BJ (cell line): ENCODE measurements around the gene GALNTL6. TPM values are rescaled to one million over a fixed set of nuclear protein-coding genes. Genes with fewer than 3 reads are reported as not detected.
"Not testable (repeated sequence)": the region's sequence is repeated elsewhere in the genome, so short reads cannot be mapped to it uniquely, and the experiment has no call there.

ENCODE experiments used
- CTCF ChIA-PET: fragments of 350-600 bp; formaldehyde crosslinking; extraction: SDS; loops from one replicate; lab custom pipeline; 2021; ENCODE audit warnings: antibody characterized with exemption, inconsistent platforms; lab: Yijun Ruan, JAX
- POLR2A ChIA-PET: fragments of 300-600 bp; sonication (Branson Sonifier 250); formaldehyde crosslinking; extraction: SDS; loops from one replicate; lab custom pipeline; 2021; ENCODE audit warnings: antibody characterized with exemption; lab: Charles Lee
- DNase-seq: peaks from one replicate; pipeline ENCODE4 v3.0.0-alpha.2; 2011; ENCODE audit warnings: low read depth
- H3K27me3 ChIP-seq: 2 replicates; pipeline ENCODE4 v1.6.0; 2011; ENCODE audit warnings: low read length; ENCODE audit not compliant: control insufficient read depth, insufficient read depth
- H3K36me3 ChIP-seq: 2 replicates; pipeline ENCODE4 v1.5.1; 2011; ENCODE audit warnings: low read length; ENCODE audit not compliant: control insufficient read depth, insufficient read depth
- H3K4me3 ChIP-seq: 2 replicates; pipeline ENCODE4 v1.5.1; 2011; ENCODE audit warnings: low read depth, mild to moderate bottlenecking, control low read depth, low read length
- CTCF ChIP-seq: IDR thresholded peaks from 2 replicates; pipeline ENCODE4 v1.5.1; 2011; ENCODE audit warnings: low read depth, mild to moderate bottlenecking, control low read depth, inconsistent platforms, low read length, moderate library complexity; ENCODE audit not compliant: insufficient read depth
- polyA plus RNA-seq: library from polyadenylated mRNA; depleted of rRNA; stranded (reverse); fragments of >200 nt; gene quantifications from 2 replicates; pipeline ENCODE4 v1.2.3, GENCODE V29; 2011

Gene GALNTL6
- polyA plus RNA-seq, 1 experiment: 0.02 TPM

DNA sequence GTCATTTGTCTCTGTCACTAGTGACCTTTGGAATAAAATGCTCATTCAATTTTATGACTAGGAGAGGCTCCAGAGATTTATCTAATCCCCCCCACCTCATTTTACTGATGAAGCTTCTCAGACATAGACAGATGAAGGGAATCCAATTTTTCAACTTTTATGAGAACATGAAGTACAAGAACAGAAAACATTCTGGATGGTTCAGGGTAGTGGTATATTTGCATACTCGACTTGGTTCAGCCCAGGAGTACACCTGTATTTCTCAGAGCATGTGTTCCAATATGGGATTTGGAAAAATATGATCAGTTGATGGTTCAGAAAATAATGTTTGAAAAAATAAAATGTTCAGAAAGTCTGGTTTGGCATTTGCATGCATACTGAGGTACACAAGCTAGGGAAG, 1224.0 kb downstream of the GALNTL6 start:
- no peak overlapping the region for H3K4me3 ChIP-seq
- CTCF ChIA-PET: interaction anchor here (1.0 to 2.3 kb wide), 3 partner anchors 13 to 221 kb away, joined by 3 to 8 read pairs (median 6); no protein-coding TSS in a partner anchor

DNA sequence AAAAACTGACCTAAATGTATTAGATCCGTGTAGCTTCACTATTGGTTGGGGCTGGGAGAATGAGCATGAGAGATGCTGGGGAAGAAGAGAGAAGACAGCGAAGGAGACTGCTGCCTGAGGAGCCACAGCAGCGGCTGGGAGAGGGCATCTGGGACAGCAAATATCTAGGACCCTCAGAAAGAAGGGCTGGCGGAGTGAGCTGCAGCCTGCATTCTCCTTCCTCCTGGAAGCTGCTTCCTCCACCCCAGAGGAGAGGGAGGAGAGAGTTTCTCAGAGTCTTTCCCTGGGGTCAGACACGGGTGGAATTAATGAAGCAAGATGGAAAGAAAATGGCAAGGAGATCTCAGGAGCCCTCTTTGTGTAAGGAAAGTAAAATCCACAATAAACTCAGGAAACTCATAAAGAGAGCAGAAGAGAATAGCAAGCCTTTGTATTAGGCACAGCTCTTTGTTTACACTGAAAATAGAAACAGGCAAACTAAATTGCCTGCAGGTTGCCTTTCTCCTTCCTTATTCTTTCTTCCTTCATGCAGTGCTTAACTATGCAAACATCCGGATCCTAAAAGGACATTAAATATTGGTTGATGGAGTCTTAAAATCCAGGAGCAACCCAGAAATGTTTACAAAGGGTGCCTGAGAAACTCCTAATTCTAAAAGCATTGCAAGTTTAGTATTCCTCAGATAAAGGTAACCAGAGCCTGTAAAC, 1225.1 kb downstream of the GALNTL6 start:
- CTCF ChIA-PET: interaction anchor here (1.3 to 2.3 kb wide), 4 partner anchors 11 to 219 kb away, joined by 5 to 6 read pairs (median 6); no protein-coding TSS in a partner anchor
- no peaks in the 10 kb centered on the region for H3K36me3 ChIP-seq
- H3K4me3 ChIP-seq: no peak overlapping the region
- DNase-seq: no peak
- POLR2A ChIA-PET: no interaction called here
- TF ChIP-seq CTCF: no peak
- no peaks in the 10 kb centered on the region; the same call in 1 of the 2 replicates for H3K27me3 ChIP-seq

More for the DNA sequence above, 1224.0 kb downstream of the GALNTL6 start:
- TF ChIP-seq CTCF: no peak
- DNase-seq: no peak
- H3K27me3 ChIP-seq: no peaks in the 10 kb centered on the region; the same call in 1 of the 2 replicates
- no peaks in the 10 kb centered on the region for H3K36me3 ChIP-seq
- POLR2A ChIA-PET: no interaction called here

DNA sequence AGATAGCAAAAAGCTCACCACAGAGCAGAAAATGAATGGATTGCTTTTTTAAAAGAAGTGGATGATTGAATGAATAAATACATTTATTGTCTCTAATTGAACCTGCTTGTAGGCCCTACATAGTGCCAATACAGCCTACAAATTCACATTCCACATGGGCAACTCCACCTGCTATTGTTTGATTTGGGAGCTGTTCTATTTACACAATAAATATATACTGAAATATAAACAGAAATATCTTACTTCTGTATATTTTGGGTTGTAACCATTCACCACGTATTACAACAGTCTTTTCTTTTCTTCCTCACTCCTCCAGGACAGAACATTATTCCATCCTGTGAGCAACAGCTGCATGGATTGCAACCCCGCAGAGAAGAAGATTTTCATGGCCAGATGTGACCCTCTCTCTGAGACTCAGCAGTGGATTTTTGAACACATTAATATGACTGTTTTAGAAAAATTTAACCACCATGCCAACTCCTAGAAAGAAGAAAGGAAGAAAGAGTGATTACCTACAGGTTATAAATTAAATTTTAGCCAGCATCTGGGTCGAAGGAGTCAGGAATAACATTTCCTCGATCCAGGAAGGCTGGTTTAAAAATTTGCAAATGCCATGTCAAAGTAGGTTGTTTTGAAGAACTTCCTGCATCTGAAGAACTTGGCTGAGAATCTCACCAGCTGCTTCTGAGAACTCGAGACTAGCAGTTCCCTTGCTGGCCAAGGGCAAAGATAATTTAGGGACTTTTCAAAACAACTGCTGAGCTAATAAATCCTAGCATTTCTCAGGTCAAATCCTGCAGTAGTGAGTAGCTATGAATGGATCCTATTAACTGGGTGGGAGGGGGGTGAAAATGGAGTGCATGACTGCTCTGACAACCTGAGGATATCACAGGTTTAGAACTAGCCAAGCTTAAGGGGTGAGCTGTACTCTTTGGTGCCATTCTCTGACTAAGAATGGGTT, 1226.7 kb downstream of the GALNTL6 start:
- no peak for DNase-seq
- CTCF ChIA-PET: interaction anchor here (1.1 to 2.3 kb wide), 6 partner anchors 12 to 216 kb away, joined by 3 to 6 read pairs (median 6); no protein-coding TSS in a partner anchor
- Histone ChIP-seq H3K27me3 (no peaks in the 10 kb centered on the region; the same call in 1 of the 2 replicates), H3K36me3 (no peaks in the 10 kb centered on the region), H3K4me3 (no peak overlapping the region)
- POLR2A ChIA-PET: no interaction called here
- no peak for TF ChIP-seq CTCF

GRCh38 chr4:173041482-173041881, 1228.3 kb downstream of the GALNTL6 start:
- Histone ChIP-seq H3K36me3 (no peaks in the 10 kb centered on the region), H3K4me3 (no peak overlapping the region), H3K27me3 (no peaks in the 10 kb centered on the region; the same call in 1 of the 2 replicates)
- ChIA-PET POLR2A (no interaction called here), CTCF (interaction anchor here (0.6 to 1.3 kb wide), 3 partner anchors 9 to 28 kb away, joined by 3 to 4 read pairs (median 3); no protein-coding TSS in a partner anchor)
- DNase-seq: no peak
- TF ChIP-seq CTCF: no peak

DNA sequence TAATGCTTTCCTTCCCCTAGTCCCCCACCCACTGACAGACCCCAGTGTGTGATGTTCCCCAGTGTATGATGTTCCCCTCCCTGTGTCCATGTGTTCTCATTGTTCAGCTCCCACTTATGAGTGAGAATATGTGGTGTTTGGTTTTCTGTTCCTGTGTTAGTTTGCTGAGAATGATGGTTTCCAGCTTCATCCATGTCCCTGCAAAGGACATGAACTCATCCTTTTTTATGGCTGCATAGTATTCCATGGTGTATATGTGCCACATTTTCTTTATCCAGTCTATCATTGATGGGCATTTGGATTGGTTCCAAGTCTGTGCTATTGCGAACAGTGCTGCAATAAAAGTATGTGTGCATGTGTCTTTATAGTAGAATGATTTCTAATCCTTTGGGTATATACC, 1228.9 kb downstream of the GALNTL6 start:
- H3K27me3 ChIP-seq, H3K4me3 ChIP-seq, POLR2A ChIA-PET, H3K36me3 ChIP-seq, DNase-seq: not testable (repeated sequence)
- CTCF ChIA-PET: interaction anchor here (0.6 to 1.3 kb wide), 3 partner anchors 10 to 29 kb away, joined by 3 to 4 read pairs (median 3); no protein-coding TSS in a partner anchor
